ENCODE measurements around the gene LHFPL2.
A peak's percentile ranks its signal among the peaks of the same experiment; 100 is the strongest.

The LHFPL2 gene

GRCh38 chr5:78650531-78650930 lies 2.0 kb upstream of the LHFPL2 start:
- no peak overlapping the region for H3K9ac ChIP-seq (ENCODE audit: low read length)
- H3K4me1 ChIP-seq (ENCODE audit: control insufficient read depth, low read depth, low read length): peaks cover 19% of the 10 kb centered on the region
- no peak overlapping the region for H3K27ac ChIP-seq (ENCODE audit: low read length)
- no peaks in the 10 kb centered on the region for H3K9me3 ChIP-seq (ENCODE audit: control insufficient read depth, low read depth, low read length)
- H3K36me3 ChIP-seq (ENCODE audit: control insufficient read depth, low read depth, low read length): no peaks in the 10 kb centered on the region
- no peak overlapping the region for H3K4me3 ChIP-seq (ENCODE audit: low read length)
- H3K27me3 ChIP-seq (ENCODE audit: control insufficient read depth, insufficient read depth, low read length): no peaks in the 10 kb centered on the region

GRCh38 chr5:78649861-78650496 lies 1.4 kb upstream of the LHFPL2 start:
- no peak overlapping the region for H3K27ac ChIP-seq (ENCODE audit: low read length)
- H3K4me1 ChIP-seq (ENCODE audit: control insufficient read depth, low read depth, low read length): peaks cover 19% of the 10 kb centered on the region
- peak overlapping the region; percentile 77 for H3K4me3 ChIP-seq (ENCODE audit: low read length)
- H3K36me3 ChIP-seq (ENCODE audit: control insufficient read depth, low read depth, low read length): no peaks in the 10 kb centered on the region
- H3K9ac ChIP-seq (ENCODE audit: low read length): no peak overlapping the region
- H3K27me3 ChIP-seq (ENCODE audit: control insufficient read depth, insufficient read depth, low read length): no peaks in the 10 kb centered on the region
- no peaks in the 10 kb centered on the region for H3K9me3 ChIP-seq (ENCODE audit: control insufficient read depth, low read depth, low read length)

- Histone ChIP-seq H3K4me3 (ENCODE audit: low read length) (peak overlapping the region; percentile 77), H3K4me1 (ENCODE audit: control insufficient read depth, low read depth, low read length) (peaks cover 19% of the 10 kb centered on the region), H3K9ac (ENCODE audit: low read length) (peak overlapping the region; percentile 78), H3K9me3 (ENCODE audit: control insufficient read depth, low read depth, low read length) (no peaks in the 10 kb centered on the region), H3K27me3 (ENCODE audit: control insufficient read depth, insufficient read depth, low read length) (no peaks in the 10 kb centered on the region), H3K27ac (ENCODE audit: low read length) (no peak overlapping the region), H3K36me3 (ENCODE audit: control insufficient read depth, low read depth, low read length) (peaks cover 3% of the 10 kb centered on the region)
Measured at GRCh38 chr5:78649211-78649695, 681 bp upstream of the LHFPL2 start.

GRCh38 chr5:78647838-78648358 lies 674 bp downstream of the LHFPL2 start:
- H3K27ac ChIP-seq (ENCODE audit: low read length): peak overlapping the region; percentile 54
- peak overlapping the region; percentile 95 for H3K4me3 ChIP-seq (ENCODE audit: low read length)
- peaks cover 3% of the 10 kb centered on the region for H3K36me3 ChIP-seq (ENCODE audit: control insufficient read depth, low read depth, low read length)
- H3K9ac ChIP-seq (ENCODE audit: low read length): peak overlapping the region; percentile 78
- peaks cover 19% of the 10 kb centered on the region for H3K4me1 ChIP-seq (ENCODE audit: control insufficient read depth, low read depth, low read length)
- H3K9me3 ChIP-seq (ENCODE audit: control insufficient read depth, low read depth, low read length): no peaks in the 10 kb centered on the region
- no peaks in the 10 kb centered on the region for H3K27me3 ChIP-seq (ENCODE audit: control insufficient read depth, insufficient read depth, low read length)

GRCh38 chr5:78647351-78647818 lies 1.2 kb downstream of the LHFPL2 start:
- Histone ChIP-seq H3K27me3 (ENCODE audit: control insufficient read depth, insufficient read depth, low read length) (no peaks in the 10 kb centered on the region), H3K27ac (ENCODE audit: low read length) (peak overlapping the region; percentile 54), H3K4me1 (ENCODE audit: control insufficient read depth, low read depth, low read length) (peaks cover 19% of the 10 kb centered on the region), H3K36me3 (ENCODE audit: control insufficient read depth, low read depth, low read length) (peaks cover 3% of the 10 kb centered on the region), H3K4me3 (ENCODE audit: low read length) (peak overlapping the region; percentile 95), H3K9me3 (ENCODE audit: control insufficient read depth, low read depth, low read length) (no peaks in the 10 kb centered on the region), H3K9ac (ENCODE audit: low read length) (peak overlapping the region; percentile 78)

- Histone ChIP-seq H3K4me1 (ENCODE audit: control insufficient read depth, low read depth, low read length) (peaks cover 17% of the 10 kb centered on the region), H3K9ac (ENCODE audit: low read length) (no peak overlapping the region), H3K9me3 (ENCODE audit: control insufficient read depth, low read depth, low read length) (no peaks in the 10 kb centered on the region), H3K36me3 (ENCODE audit: control insufficient read depth, low read depth, low read length) (peaks cover 3% of the 10 kb centered on the region), H3K27ac (ENCODE audit: low read length) (no peak overlapping the region), H3K27me3 (ENCODE audit: control insufficient read depth, insufficient read depth, low read length) (no peaks in the 10 kb centered on the region), H3K4me3 (ENCODE audit: low read length) (no peak overlapping the region)
Measured at GRCh38 chr5:78644741-78645300, 3.8 kb downstream of the LHFPL2 start.

GRCh38 chr5:78644129-78644528 lies 4.4 kb downstream of the LHFPL2 start:
- H3K4me1 ChIP-seq (ENCODE audit: control insufficient read depth, low read depth, low read length): peaks cover 23% of the 10 kb centered on the region

GRCh38 chr5:78642701-78643100 lies 5.9 kb downstream of the LHFPL2 start:
- H3K27ac ChIP-seq (ENCODE audit: low read length): no peak overlapping the region
- H3K4me1 ChIP-seq (ENCODE audit: control insufficient read depth, low read depth, low read length): peaks cover 30% of the 10 kb centered on the region
- H3K36me3 ChIP-seq (ENCODE audit: control insufficient read depth, low read depth, low read length): peaks cover 9% of the 10 kb centered on the region
- no peaks in the 10 kb centered on the region for H3K9me3 ChIP-seq (ENCODE audit: control insufficient read depth, low read depth, low read length)
- H3K27me3 ChIP-seq (ENCODE audit: control insufficient read depth, insufficient read depth, low read length): no peaks in the 10 kb centered on the region
- no peak overlapping the region for H3K9ac ChIP-seq (ENCODE audit: low read length)
- H3K4me3 ChIP-seq (ENCODE audit: low read length): no peak overlapping the region

More at GRCh38 chr5:78644129-78644528, 4.4 kb downstream of the LHFPL2 start:
- H3K9me3 ChIP-seq (ENCODE audit: control insufficient read depth, low read depth, low read length): no peaks in the 10 kb centered on the region
- H3K27ac ChIP-seq (ENCODE audit: low read length): no peak overlapping the region
- H3K36me3 ChIP-seq (ENCODE audit: control insufficient read depth, low read depth, low read length): peaks cover 7% of the 10 kb centered on the region
- no peak overlapping the region for H3K9ac ChIP-seq (ENCODE audit: low read length)
- H3K27me3 ChIP-seq (ENCODE audit: control insufficient read depth, insufficient read depth, low read length): no peaks in the 10 kb centered on the region
- no peak overlapping the region for H3K4me3 ChIP-seq (ENCODE audit: low read length)

- Histone ChIP-seq H3K27ac (ENCODE audit: low read length) (no peak overlapping the region), H3K4me3 (ENCODE audit: low read length) (no peak overlapping the region), H3K4me1 (ENCODE audit: control insufficient read depth, low read depth, low read length) (peaks cover 22% of the 10 kb centered on the region), H3K27me3 (ENCODE audit: control insufficient read depth, insufficient read depth, low read length) (no peaks in the 10 kb centered on the region), H3K9me3 (ENCODE audit: control insufficient read depth, low read depth, low read length) (no peaks in the 10 kb centered on the region), H3K9ac (ENCODE audit: low read length) (no peak overlapping the region), H3K36me3 (ENCODE audit: control insufficient read depth, low read depth, low read length) (peaks cover 9% of the 10 kb centered on the region)
Measured at GRCh38 chr5:78640662-78641474, 7.7 kb downstream of the LHFPL2 start.

- Histone ChIP-seq H3K9ac (ENCODE audit: low read length) (no peak overlapping the region), H3K4me1 (ENCODE audit: control insufficient read depth, low read depth, low read length) (peaks cover 22% of the 10 kb centered on the region), H3K27me3 (ENCODE audit: control insufficient read depth, insufficient read depth, low read length) (no peaks in the 10 kb centered on the region), H3K27ac (ENCODE audit: low read length) (no peak overlapping the region), H3K36me3 (ENCODE audit: control insufficient read depth, low read depth, low read length) (peaks cover 9% of the 10 kb centered on the region), H3K9me3 (ENCODE audit: control insufficient read depth, low read depth, low read length) (no peaks in the 10 kb centered on the region), H3K4me3 (ENCODE audit: low read length) (no peak overlapping the region)
Measured at GRCh38 chr5:78639791-78640190, 8.8 kb downstream of the LHFPL2 start.

- Histone ChIP-seq H3K36me3 (ENCODE audit: control insufficient read depth, low read depth, low read length) (peaks cover 5% of the 10 kb centered on the region), H3K27me3 (ENCODE audit: control insufficient read depth, insufficient read depth, low read length) (no peaks in the 10 kb centered on the region), H3K9ac (ENCODE audit: low read length) (no peak overlapping the region), H3K4me1 (ENCODE audit: control insufficient read depth, low read depth, low read length) (peaks cover 22% of the 10 kb centered on the region), H3K4me3 (ENCODE audit: low read length) (no peak overlapping the region), H3K27ac (ENCODE audit: low read length) (no peak overlapping the region), H3K9me3 (ENCODE audit: control insufficient read depth, low read depth, low read length) (no peaks in the 10 kb centered on the region)
Measured at GRCh38 chr5:78638973-78639669, 9.5 kb downstream of the LHFPL2 start.

All from iPS-18a (cell line).